Measurements from ENCODE around the gene FKBP2. TPM values are rescaled to one million over a fixed set of nuclear protein-coding genes. Genes with fewer than 3 reads are reported as not detected.
A peak's percentile ranks its signal among the peaks of the same experiment; 100 is the strongest.

FKBP2 gene
- total and polyA plus RNA-seq, 2 of the 13 experiments (the other 11 are each of a cell fraction or from before 2014, with no cell fraction given), result 30.1 to 53.3 TPM

- peak in 1 of 2 experiments; percentile 81; a peak in 2 of 4 replicates for TF ChIP-seq KLF16 (CRISPR knock-in tag; IDR thresholded peaks at IDR 0.05)
- TF ChIP-seq ZNF230 (CRISPR knock-in tag; IDR thresholded peaks at IDR 0.05), result no peak
- TF ChIP-seq PLRG1 (conservative IDR thresholded peaks at IDR 0.05), result no peak
- peak; percentile 29 for TF ChIP-seq HNRNPH1 (optimal IDR thresholded peaks at IDR 0.05; ENCODE audit: low read depth, low read length)
- peak; percentile 95 for TF ChIP-seq SAP130 (CRISPR knock-in tag; IDR thresholded peaks at IDR 0.05; ENCODE audit: low read depth)
- peak; percentile 62 for TF ChIP-seq PHF8 (CRISPR knock-in tag; IDR thresholded peaks at IDR 0.05)
- no peak for TF ChIP-seq PCBP2 (optimal IDR thresholded peaks at IDR 0.05; ENCODE audit: low read depth, low read length, poor library complexity, severe bottlenecking)
- peak; percentile 95 for TF ChIP-seq HCFC1 (IDR thresholded peaks at IDR 0.05; ENCODE audit: low read depth, low read length)
- no peak for TF ChIP-seq ZNF160 (CRISPR knock-in tag; IDR thresholded peaks at IDR 0.05)
- TF ChIP-seq ZNF549 (CRISPR knock-in tag; IDR thresholded peaks at IDR 0.05), result no peak
- peak; percentile 69; the same call in 1 of the 2 replicates for TF ChIP-seq ZSCAN31 (CRISPR knock-in tag; IDR thresholded peaks at IDR 0.05; ENCODE audit: low read depth)
- 0 out of 2 replicates have a peak, but pooled peaks have one; percentile 37 for TF ChIP-seq ZFP82 (CRISPR knock-in tag; IDR thresholded peaks at IDR 0.05; ENCODE audit: borderline replicate concordance)
- no peak for TF ChIP-seq ZNF263 (CRISPR knock-in tag; IDR thresholded peaks at IDR 0.05)
- no peak for TF ChIP-seq ZNF207 (IDR thresholded peaks at IDR 0.05; ENCODE audit: borderline replicate concordance)
- 0 out of 2 replicates have a peak, but pooled peaks have one; percentile 14 for TF ChIP-seq ZNF317 (CRISPR knock-in tag; IDR thresholded peaks at IDR 0.05)
- TF ChIP-seq ATF3 (CRISPR knock-in tag; IDR thresholded peaks at IDR 0.05), result peak; percentile 59; the same call in 1 of the 2 replicates
- TF ChIP-seq TOE1 (CRISPR knock-in tag; IDR thresholded peaks at IDR 0.05), result 0 out of 2 replicates have a peak, but pooled peaks have one; percentile 72
- peak; percentile 83 for TF ChIP-seq RBFOX2 (IDR thresholded peaks at IDR 0.05; ENCODE audit: low read depth, low read length)
- TF ChIP-seq ZNF30 (CRISPR knock-in tag; IDR thresholded peaks at IDR 0.05), result peak; percentile 54; the same call in 1 of the 2 replicates
- no peak; a peak in 2 of 4 replicates for TF ChIP-seq EP300 (IDR thresholded peaks at IDR 0.05; ENCODE audit: low read depth in 2 of 2, low read length in 2 of 2)
- peak; percentile 37; the same call in 1 of the 2 replicates for TF ChIP-seq EP300 (CRISPR knock-in tag; IDR thresholded peaks at IDR 0.05; ENCODE audit: borderline replicate concordance)
- peak; percentile 44 to 74; a peak in 3 of 4 replicates for TF ChIP-seq HMGXB4 (CRISPR knock-in tag; IDR thresholded peaks at IDR 0.05; ENCODE audit: borderline replicate concordance in 1 of 2, low read depth in 1 of 2)
- TF ChIP-seq ZNF83 (CRISPR knock-in tag; IDR thresholded peaks at IDR 0.05; ENCODE audit: borderline replicate concordance), result no peak
- peak; percentile 94 for TF ChIP-seq HNF1B (CRISPR knock-in tag; IDR thresholded peaks at IDR 0.05)
- 0 out of 2 replicates have a peak, but pooled peaks have one; percentile 40 for TF ChIP-seq E2F1 (CRISPR knock-in tag; IDR thresholded peaks at IDR 0.05)
Observed at GRCh38 chr11:64269540-64270220, 28.8 kb downstream of the FKBP2 start (continued).

Measured in HepG2 (cell line).